NT2/D1 (cell line): ENCODE data around the gene NOTCH2.

Experiments used
- DNase-seq: peaks from one replicate; pipeline ENCODE4 v3.0.0-alpha.2; 2011; ENCODE audit warnings: low read depth, low spot score
- H3K27me3 ChIP-seq: 2 replicates; pipeline ENCODE4 v1.6.0; 2011; ENCODE audit warnings: mild to moderate bottlenecking; ENCODE audit not compliant: insufficient read length, insufficient read depth
- H3K36me3 ChIP-seq: 2 replicates; pipeline ENCODE4 v1.6.1; 2011; ENCODE audit warnings: mild to moderate bottlenecking, low read length, mixed read lengths; ENCODE audit not compliant: insufficient read depth, insufficient read length
- H3K4me1 ChIP-seq: 2 replicates; pipeline ENCODE4 v1.5.1; 2011; ENCODE audit not compliant: insufficient read depth, insufficient read length
- H3K4me3 ChIP-seq: 2 replicates; pipeline ENCODE4 v1.5.1; 2011; ENCODE audit warnings: low read depth; ENCODE audit not compliant: insufficient read length
- H3K9ac ChIP-seq: 2 replicates; pipeline ENCODE4 v1.6.0; 2011; ENCODE audit warnings: low read depth; ENCODE audit not compliant: insufficient read length
- H3K9me3 ChIP-seq: 2 replicates; pipeline ENCODE4 v1.5.1; 2011; ENCODE audit warnings: mild to moderate bottlenecking, low read length; ENCODE audit not compliant: insufficient read depth
- SUZ12 ChIP-seq: IDR thresholded peaks from 2 replicates; pipeline ENCODE4 v1.6.1; 2011; ENCODE audit not compliant: insufficient read length, insufficient read depth; ENCODE audit errors: extremely low read depth
- YY1 ChIP-seq: IDR thresholded peaks from 2 replicates; pipeline ENCODE4 v1.6.1; 2011; ENCODE audit not compliant: insufficient read length, insufficient read depth
- ZNF274 ChIP-seq: IDR thresholded peaks from 2 replicates; pipeline ENCODE4 v1.6.1; 2011; ENCODE audit warnings: mild to moderate bottlenecking, low read depth, low read length

NOTCH2 gene

DNA sequence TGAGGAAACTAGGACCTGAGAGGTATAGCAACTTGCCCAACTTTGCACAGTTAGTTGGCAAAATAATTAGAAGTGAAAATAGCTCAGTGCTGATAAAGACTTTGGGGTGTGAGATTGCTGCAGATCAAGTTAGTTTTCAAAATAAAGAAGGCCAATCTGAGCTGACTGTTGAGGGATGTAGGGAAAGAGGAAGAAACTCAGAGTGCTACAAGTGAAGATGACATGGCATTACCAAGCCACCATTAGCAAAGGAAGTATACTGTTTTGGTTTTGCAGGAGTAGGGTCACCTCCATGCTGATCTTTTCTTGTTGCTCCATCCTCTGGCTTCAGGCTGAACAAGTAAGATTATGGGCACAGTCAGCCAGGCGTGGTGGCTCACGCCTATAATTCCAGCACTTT is 94.5 kb downstream of the NOTCH2 start:
- Histone ChIP-seq H3K9me3 (no peaks in the 10 kb centered on the region), H3K4me3 (no peak overlapping the region), H3K9ac (no peak overlapping the region), H3K27me3 (no peaks in the 10 kb centered on the region), H3K4me1 (no peaks in the 10 kb centered on the region), H3K36me3 (peaks cover 29% of the 10 kb centered on the region)
- no peak for DNase-seq
- TF ChIP-seq SUZ12 (no peak), YY1 (no peak), ZNF274 (no peak)

- no peak overlapping the region for H3K4me3 ChIP-seq
- peaks cover 35% of the 10 kb centered on the region for H3K36me3 ChIP-seq
- no peak for DNase-seq
- H3K9me3 ChIP-seq, result no peaks in the 10 kb centered on the region
- TF ChIP-seq ZNF274 (no peak), SUZ12 (no peak), YY1 (no peak)
- H3K4me1 ChIP-seq, result no peaks in the 10 kb centered on the region
- no peaks in the 10 kb centered on the region for H3K27me3 ChIP-seq
- H3K9ac ChIP-seq, result no peak overlapping the region
Observed at GRCh38 chr1:119974013-119974412, 95.4 kb downstream of the NOTCH2 start.

DNA sequence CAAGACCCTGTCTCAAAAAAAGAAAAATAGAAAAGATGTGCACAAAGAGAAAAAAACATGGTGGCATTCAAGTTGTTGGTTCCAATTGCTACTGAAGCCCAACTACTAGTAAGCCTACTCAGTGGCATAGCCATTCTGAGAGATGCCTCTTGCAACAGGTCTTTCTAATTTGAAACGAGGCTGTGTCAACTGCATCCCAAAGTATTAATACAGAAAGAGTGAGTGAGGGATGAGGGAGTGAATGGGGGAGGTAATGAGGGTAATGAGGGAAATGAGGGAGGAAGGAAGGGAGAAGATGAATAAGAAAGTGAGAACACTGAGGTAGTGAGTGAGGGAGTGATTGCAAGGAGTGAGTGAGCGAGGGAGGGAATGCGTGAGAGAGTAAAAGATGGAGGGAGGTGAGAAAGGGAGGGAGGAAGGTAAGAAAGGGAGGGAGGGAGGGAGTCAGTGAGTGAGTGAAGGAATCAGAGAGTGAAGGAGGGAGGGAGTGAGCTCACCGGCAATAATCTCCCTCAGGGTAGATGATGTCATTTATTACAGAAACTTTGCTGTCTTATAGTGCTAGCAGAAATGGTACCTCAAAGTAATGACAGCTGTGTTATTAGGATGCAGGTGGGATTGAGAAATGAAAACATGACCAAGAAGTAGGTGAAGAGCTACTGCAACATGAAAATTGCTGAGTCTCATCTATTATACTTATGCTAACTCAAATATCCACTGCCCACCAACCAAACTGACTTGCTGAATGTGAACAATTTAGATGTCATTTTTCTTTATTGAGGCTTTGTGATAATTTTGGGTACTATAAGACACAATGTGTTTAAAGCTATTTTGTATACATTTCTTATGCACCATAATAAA is 97.5 kb downstream of the NOTCH2 start:
- Histone ChIP-seq H3K4me3 (no peak overlapping the region), H3K9ac (no peak overlapping the region), H3K27me3 (no peaks in the 10 kb centered on the region), H3K9me3 (no peaks in the 10 kb centered on the region), H3K36me3 (peaks cover 56% of the 10 kb centered on the region), H3K4me1 (no peaks in the 10 kb centered on the region)
- no peak for DNase-seq
- TF ChIP-seq YY1, result no peak
- no peak for TF ChIP-seq ZNF274

DNA sequence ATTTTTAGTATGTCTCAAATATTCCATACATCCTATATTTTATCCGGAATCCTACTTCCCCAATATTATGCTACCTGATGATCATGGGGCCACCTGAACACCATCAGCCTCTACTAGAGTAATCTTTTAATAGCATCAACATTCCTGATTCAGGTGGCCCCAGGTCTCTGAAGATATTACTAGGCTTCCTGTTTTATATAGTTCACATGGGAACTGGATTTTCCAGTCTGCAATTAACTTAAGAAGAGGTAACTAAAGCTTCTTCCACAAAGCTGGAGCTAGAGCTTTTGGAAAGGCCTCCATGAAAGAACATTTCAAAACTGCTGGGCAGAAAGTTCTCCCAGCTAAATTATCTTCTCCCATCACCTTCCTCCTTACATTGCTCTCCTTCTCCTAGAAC is 100.9 kb downstream of the NOTCH2 start:
- no peaks in the 10 kb centered on the region for H3K4me1 ChIP-seq
- TF ChIP-seq YY1 (no peak), ZNF274 (no peak), SUZ12 (no peak)
- peaks cover 79% of the 10 kb centered on the region for H3K36me3 ChIP-seq

DNA sequence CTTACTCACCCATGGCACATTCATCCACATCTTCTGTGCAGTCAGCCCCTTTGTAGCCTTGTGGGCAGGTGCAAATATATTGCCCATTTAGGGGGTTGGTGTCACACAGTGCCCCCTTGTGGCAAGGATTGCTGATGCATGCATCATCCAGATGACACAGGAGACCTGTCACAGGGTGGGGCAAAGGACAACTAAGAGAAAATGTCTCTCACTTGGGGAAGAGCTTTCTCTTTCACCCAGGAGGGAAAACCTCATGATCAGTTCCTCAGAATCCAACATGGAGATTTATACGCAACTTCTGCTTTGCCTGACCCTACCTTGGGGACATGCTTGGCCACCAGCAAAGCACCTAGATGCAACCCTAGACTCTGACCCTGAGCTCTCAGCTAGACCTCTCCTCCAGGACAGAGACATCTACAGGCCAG is 101.4 kb downstream of the NOTCH2 start:
- no peak for TF ChIP-seq YY1
- no peak for TF ChIP-seq ZNF274
- no peak for TF ChIP-seq SUZ12
- peaks cover 84% of the 10 kb centered on the region for H3K36me3 ChIP-seq
- peak; percentile 63 for DNase-seq
- no peak overlapping the region for H3K4me3 ChIP-seq
- H3K27me3 ChIP-seq, result no peaks in the 10 kb centered on the region
- H3K9me3 ChIP-seq, result no peaks in the 10 kb centered on the region
- H3K9ac ChIP-seq, result no peak overlapping the region
- no peaks in the 10 kb centered on the region for H3K4me1 ChIP-seq

More for the DNA sequence above, 100.9 kb downstream of the NOTCH2 start:
- DNase-seq, result no peak
- Histone ChIP-seq H3K4me3 (no peak overlapping the region), H3K9me3 (no peaks in the 10 kb centered on the region), H3K9ac (no peak overlapping the region), H3K27me3 (no peaks in the 10 kb centered on the region)

- Histone ChIP-seq H3K9ac (no peak overlapping the region), H3K27me3 (no peaks in the 10 kb centered on the region), H3K36me3 (peaks cover 93% of the 10 kb centered on the region), H3K4me3 (no peak overlapping the region), H3K9me3 (no peaks in the 10 kb centered on the region), H3K4me1 (no peaks in the 10 kb centered on the region)
- TF ChIP-seq YY1, result no peak
- TF ChIP-seq ZNF274, result no peak
- no peak for TF ChIP-seq SUZ12
- no peak for DNase-seq
Observed at GRCh38 chr1:119966681-119967080, 102.8 kb downstream of the NOTCH2 start.

DNA sequence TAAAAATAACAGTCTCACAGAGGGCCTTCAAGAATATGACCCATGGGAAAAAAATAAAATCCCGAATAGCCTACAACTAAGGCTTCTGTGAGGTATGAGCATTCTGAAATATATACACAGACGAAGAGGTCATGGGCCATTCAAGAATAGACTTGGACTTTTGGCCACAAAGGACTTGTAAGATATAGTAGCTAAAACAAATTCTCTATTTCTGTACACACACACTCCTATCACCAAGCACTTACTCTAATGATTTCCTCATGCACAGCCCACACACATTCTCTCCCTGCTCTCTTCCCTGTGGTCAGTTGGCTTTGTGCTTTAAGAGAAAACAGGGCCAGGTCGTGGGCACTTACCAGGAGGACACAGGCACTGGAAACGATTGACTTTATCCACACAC is 103.4 kb downstream of the NOTCH2 start:
- H3K4me1 ChIP-seq, result no peaks in the 10 kb centered on the region
- peaks cover 87% of the 10 kb centered on the region for H3K36me3 ChIP-seq
- H3K9ac ChIP-seq, result no peak overlapping the region
- no peak for DNase-seq
- H3K9me3 ChIP-seq, result no peaks in the 10 kb centered on the region
- no peaks in the 10 kb centered on the region for H3K27me3 ChIP-seq
- H3K4me3 ChIP-seq, result no peak overlapping the region
- TF ChIP-seq SUZ12 (no peak), ZNF274 (no peak), YY1 (no peak)
